ENCODE measurements around the gene NINJ2. TPM values are rescaled to one million over a fixed set of nuclear protein-coding genes. Genes with fewer than 3 reads are reported as not detected.

Gene NINJ2
- total and polyA plus RNA-seq, 10 of the 15 experiments (the other 5 are each of a cell fraction or from before 2014, with no cell fraction given), result 8.9 to 51.6 (median 21.3) TPM

DNA sequence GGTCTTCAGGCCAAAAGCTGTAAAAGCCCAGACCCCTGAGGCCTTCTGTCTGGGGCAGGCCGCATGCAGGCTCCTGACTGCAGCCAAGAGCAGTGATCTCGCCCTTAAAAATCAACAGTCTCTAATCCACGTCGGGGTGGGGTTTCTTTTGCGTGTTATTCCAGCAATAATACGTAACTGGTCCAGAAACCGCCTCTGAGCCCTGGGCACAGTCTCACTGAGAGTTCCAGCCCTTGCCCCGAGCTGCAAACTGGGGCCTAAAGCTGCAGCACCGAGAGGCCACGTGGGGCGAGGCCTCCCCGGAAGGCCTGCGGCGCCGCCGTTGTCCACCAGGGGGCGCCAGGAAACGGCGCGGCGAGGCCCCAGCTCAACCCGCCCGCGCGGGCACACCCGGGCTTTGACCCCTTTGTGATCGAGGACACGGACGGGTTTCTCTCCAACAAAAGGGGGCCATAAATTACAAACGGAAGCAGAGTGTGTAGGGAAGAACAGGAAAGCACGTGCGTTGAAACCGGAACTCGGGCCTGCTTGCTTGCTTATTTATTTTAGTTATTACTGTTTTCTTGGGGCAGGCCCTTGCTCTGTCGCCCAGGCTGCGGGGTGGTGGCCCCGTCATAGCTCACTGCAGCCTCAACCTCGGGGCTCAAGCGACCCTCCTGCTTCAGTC, 87.2 kb downstream of the NINJ2 start (continued):
- TF ChIP-seq, protein P1, sequence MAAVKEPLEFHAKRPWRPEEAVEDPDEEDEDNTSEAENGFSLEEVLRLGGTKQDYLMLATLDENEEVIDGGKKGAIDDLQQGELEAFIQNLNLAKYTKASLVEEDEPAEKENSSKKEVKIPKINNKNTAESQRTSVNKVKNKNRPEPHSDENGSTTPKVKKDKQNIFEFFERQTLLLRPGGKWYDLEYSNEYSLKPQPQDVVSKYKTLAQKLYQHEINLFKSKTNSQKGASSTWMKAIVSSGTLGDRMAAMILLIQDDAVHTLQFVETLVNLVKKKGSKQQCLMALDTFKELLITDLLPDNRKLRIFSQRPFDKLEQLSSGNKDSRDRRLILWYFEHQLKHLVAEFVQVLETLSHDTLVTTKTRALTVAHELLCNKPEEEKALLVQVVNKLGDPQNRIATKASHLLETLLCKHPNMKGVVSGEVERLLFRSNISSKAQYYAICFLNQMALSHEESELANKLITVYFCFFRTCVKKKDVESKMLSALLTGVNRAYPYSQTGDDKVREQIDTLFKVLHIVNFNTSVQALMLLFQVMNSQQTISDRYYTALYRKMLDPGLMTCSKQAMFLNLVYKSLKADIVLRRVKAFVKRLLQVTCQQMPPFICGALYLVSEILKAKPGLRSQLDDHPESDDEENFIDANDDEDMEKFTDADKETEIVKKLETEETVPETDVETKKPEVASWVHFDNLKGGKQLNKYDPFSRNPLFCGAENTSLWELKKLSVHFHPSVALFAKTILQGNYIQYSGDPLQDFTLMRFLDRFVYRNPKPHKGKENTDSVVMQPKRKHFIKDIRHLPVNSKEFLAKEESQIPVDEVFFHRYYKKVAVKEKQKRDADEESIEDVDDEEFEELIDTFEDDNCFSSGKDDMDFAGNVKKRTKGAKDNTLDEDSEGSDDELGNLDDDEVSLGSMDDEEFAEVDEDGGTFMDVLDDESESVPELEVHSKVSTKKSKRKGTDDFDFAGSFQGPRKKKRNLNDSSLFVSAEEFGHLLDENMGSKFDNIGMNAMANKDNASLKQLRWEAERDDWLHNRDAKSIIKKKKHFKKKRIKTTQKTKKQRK (IDR thresholded peaks at IDR 0.05; ENCODE audit: low read depth, low read length), result no peak
- TF ChIP-seq NFXL1 (IDR thresholded peaks at IDR 0.05; ENCODE audit: borderline replicate concordance), result no peak
- peak; percentile 69 for TF ChIP-seq MYC (IDR thresholded peaks at IDR 0.05; ENCODE audit: insufficient read depth, insufficient read length, insufficient replicate concordance, low read length, severe bottlenecking)
- TF ChIP-seq ETV6 (conservative IDR thresholded peaks at IDR 0.05 in 1 of 2, IDR thresholded peaks at IDR 0.05 in 1 of 2; ENCODE audit: borderline replicate concordance in 1 of 2, low read depth in 1 of 2), result peak in 1 of 2 experiments; percentile 47; a peak in 1 of 4 replicates
- peak; percentile 73 for TF ChIP-seq YY1 (IDR thresholded peaks at IDR 0.05; ENCODE audit: low read depth, low read length)
- TF ChIP-seq TAF1 (IDR thresholded peaks at IDR 0.05; ENCODE audit: borderline replicate concordance, low read depth, low read length), result no peak
- peak; percentile 78; the same call in 1 of the 2 replicates for TF ChIP-seq RAD51 (IDR thresholded peaks at IDR 0.05)
- no peak for TF ChIP-seq EZH2 (IDR thresholded peaks at IDR 0.05; ENCODE audit: borderline replicate concordance, control insufficient read depth, low read depth, low read length)
- no peak for TF ChIP-seq NR2C2 (IDR thresholded peaks at IDR 0.05; ENCODE audit: borderline replicate concordance, control insufficient read depth, insufficient read length, low read depth)
- TF ChIP-seq ATF7 (IDR thresholded peaks at IDR 0.05; ENCODE audit: low read depth), result no peak
- no peak for TF ChIP-seq FOXM1 (IDR thresholded peaks at IDR 0.05; ENCODE audit: low read depth, low read length)
- TF ChIP-seq, protein P2, sequence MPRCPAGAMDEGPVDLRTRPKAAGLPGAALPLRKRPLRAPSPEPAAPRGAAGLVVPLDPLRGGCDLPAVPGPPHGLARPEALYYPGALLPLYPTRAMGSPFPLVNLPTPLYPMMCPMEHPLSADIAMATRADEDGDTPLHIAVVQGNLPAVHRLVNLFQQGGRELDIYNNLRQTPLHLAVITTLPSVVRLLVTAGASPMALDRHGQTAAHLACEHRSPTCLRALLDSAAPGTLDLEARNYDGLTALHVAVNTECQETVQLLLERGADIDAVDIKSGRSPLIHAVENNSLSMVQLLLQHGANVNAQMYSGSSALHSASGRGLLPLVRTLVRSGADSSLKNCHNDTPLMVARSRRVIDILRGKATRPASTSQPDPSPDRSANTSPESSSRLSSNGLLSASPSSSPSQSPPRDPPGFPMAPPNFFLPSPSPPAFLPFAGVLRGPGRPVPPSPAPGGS (IDR thresholded peaks at IDR 0.05; ENCODE audit: borderline replicate concordance, insufficient read depth, low read depth, low read length, poor library complexity, severe bottlenecking), result no peak
- TF ChIP-seq TCF12 (IDR thresholded peaks at IDR 0.05; ENCODE audit: low read depth, low read length), result no peak
- no peak for TF ChIP-seq BCL11A (IDR thresholded peaks at IDR 0.05; ENCODE audit: low read depth, low read length)
- TF ChIP-seq, protein P3, sequence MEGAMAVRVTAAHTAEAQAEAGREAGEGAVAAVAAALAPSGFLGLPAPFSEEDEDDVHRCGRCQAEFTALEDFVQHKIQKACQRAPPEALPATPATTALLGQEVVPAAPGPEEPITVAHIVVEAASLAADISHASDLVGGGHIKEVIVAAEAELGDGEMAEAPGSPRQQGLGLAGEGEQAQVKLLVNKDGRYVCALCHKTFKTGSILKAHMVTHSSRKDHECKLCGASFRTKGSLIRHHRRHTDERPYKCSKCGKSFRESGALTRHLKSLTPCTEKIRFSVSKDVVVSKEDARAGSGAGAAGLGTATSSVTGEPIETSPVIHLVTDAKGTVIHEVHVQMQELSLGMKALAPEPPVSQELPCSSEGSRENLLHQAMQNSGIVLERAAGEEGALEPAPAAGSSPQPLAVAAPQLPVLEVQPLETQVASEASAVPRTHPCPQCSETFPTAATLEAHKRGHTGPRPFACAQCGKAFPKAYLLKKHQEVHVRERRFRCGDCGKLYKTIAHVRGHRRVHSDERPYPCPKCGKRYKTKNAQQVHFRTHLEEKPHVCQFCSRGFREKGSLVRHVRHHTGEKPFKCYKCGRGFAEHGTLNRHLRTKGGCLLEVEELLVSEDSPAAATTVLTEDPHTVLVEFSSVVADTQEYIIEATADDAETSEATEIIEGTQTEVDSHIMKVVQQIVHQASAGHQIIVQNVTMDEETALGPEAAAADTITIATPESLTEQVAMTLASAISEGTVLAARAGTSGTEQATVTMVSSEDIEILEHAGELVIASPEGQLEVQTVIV (IDR thresholded peaks at IDR 0.05; ENCODE audit: borderline replicate concordance, partially characterized antibody), result peak; percentile 57
- no peak for TF ChIP-seq NFYA (IDR thresholded peaks at IDR 0.05; ENCODE audit: borderline replicate concordance, low read depth, low read length)
- 0 out of 2 replicates have a peak, but pooled peaks have one; percentile 40 for TF ChIP-seq CREM (IDR thresholded peaks at IDR 0.05; ENCODE audit: low read depth)
- TF ChIP-seq, protein P4, sequence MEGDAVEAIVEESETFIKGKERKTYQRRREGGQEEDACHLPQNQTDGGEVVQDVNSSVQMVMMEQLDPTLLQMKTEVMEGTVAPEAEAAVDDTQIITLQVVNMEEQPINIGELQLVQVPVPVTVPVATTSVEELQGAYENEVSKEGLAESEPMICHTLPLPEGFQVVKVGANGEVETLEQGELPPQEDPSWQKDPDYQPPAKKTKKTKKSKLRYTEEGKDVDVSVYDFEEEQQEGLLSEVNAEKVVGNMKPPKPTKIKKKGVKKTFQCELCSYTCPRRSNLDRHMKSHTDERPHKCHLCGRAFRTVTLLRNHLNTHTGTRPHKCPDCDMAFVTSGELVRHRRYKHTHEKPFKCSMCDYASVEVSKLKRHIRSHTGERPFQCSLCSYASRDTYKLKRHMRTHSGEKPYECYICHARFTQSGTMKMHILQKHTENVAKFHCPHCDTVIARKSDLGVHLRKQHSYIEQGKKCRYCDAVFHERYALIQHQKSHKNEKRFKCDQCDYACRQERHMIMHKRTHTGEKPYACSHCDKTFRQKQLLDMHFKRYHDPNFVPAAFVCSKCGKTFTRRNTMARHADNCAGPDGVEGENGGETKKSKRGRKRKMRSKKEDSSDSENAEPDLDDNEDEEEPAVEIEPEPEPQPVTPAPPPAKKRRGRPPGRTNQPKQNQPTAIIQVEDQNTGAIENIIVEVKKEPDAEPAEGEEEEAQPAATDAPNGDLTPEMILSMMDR (IDR thresholded peaks at IDR 0.05 in 2 of 3, conservative IDR thresholded peaks at IDR 0.05 in 1 of 3; ENCODE audit: control insufficient read depth in 2 of 3, extremely low read depth in 1 of 3, insufficient read depth in 1 of 3, low read depth in 3 of 3, low read length in 3 of 3), result peak; percentile 90 to 99 (median 96)
- no peak for TF ChIP-seq BMI1 (IDR thresholded peaks at IDR 0.05; ENCODE audit: borderline replicate concordance)
- TF ChIP-seq STAT3 (IDR thresholded peaks at IDR 0.05; ENCODE audit: low read depth, low read length), result no peak

Measured in GM12878 (cell line).